Bronchial epithelial cell (primary cell): ENCODE measurements around the gene MYCT1. TPM values are rescaled to one million over a fixed set of nuclear protein-coding genes. Genes with fewer than 3 reads are reported as not detected.

Experiments used
- DNase-seq: peaks from one replicate; pipeline ENCODE4 v3.0.0-alpha.2; 2010; ENCODE audit warnings: low read depth
- FAIRE-seq: peaks from 2 replicates; lab custom pipeline; 2011; peaks lifted over from hg19 to GRCh38; lab: Jason Lieb, UNC
- H3K27me3 ChIP-seq: 2 replicates; pipeline ENCODE4 v1.5.1; 2011; ENCODE audit warnings: low read length; ENCODE audit not compliant: control insufficient read depth, insufficient read depth
- H3K36me3 ChIP-seq: 2 replicates; pipeline ENCODE4 v1.5.1; 2011; ENCODE audit warnings: low read length; ENCODE audit not compliant: control insufficient read depth, insufficient read depth
- H3K4me3 ChIP-seq: 2 replicates; pipeline ENCODE4 v1.5.1; 2011; ENCODE audit warnings: mild to moderate bottlenecking, low read depth, low read length, control low read depth
- total RNA-seq: library from RNA; depleted of rRNA; stranded (reverse); fragments of >200 nt; gene quantifications from 2 replicates; pipeline ENCODE4 v1.2.1, GENCODE V29; 2014
- TF ChIP-seq, protein P1 (sequence below): IDR thresholded peaks from 2 replicates; pipeline ENCODE4 v1.5.1; 2011; ENCODE audit warnings: mild to moderate bottlenecking, moderate library complexity, low read length, control low read depth, inconsistent platforms; ENCODE audit not compliant: insufficient read depth, severe bottlenecking

Gene MYCT1
- total RNA-seq, 1 donor from 2014 or later, result 0.53 TPM

DNA sequence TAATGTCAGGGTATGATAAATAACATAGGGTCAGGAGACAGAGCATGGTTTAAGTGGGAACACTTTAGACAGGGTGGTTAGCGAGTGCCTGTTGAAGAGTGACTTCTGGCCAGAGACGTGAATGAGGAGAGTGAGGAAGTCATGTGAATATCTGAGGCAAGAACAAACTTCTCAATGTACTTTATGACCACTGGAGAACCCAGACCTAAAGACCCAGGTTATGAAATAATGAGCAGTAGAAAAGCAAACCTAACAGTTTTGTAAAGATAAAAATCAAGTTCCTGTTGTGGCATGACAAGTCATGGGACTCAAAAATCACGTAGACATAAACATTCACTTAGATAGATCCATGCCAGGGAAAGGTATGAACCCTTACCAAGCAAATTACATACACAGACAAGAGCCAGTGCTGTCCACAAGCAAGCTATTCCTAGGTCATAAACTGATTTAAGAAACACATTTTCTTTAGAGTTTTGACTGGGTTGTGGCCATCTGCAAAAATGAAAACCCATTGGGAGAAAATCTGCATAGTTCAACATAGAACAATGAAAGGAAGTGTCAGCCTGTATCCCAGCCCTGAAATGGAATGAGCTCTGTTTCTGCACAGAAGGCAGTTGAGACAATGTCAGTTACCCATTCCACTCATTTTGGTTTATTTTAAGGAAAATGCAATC lies 2.2 kb upstream of the MYCT1 start:
- FAIRE-seq, result no peak
- DNase-seq, result peak; percentile 28
- TF ChIP-seq, protein P1, sequence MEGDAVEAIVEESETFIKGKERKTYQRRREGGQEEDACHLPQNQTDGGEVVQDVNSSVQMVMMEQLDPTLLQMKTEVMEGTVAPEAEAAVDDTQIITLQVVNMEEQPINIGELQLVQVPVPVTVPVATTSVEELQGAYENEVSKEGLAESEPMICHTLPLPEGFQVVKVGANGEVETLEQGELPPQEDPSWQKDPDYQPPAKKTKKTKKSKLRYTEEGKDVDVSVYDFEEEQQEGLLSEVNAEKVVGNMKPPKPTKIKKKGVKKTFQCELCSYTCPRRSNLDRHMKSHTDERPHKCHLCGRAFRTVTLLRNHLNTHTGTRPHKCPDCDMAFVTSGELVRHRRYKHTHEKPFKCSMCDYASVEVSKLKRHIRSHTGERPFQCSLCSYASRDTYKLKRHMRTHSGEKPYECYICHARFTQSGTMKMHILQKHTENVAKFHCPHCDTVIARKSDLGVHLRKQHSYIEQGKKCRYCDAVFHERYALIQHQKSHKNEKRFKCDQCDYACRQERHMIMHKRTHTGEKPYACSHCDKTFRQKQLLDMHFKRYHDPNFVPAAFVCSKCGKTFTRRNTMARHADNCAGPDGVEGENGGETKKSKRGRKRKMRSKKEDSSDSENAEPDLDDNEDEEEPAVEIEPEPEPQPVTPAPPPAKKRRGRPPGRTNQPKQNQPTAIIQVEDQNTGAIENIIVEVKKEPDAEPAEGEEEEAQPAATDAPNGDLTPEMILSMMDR, result no peak
- H3K4me3 ChIP-seq, result no peak overlapping the region
- no peaks in the 10 kb centered on the region for H3K27me3 ChIP-seq
- no peaks in the 10 kb centered on the region for H3K36me3 ChIP-seq

DNA sequence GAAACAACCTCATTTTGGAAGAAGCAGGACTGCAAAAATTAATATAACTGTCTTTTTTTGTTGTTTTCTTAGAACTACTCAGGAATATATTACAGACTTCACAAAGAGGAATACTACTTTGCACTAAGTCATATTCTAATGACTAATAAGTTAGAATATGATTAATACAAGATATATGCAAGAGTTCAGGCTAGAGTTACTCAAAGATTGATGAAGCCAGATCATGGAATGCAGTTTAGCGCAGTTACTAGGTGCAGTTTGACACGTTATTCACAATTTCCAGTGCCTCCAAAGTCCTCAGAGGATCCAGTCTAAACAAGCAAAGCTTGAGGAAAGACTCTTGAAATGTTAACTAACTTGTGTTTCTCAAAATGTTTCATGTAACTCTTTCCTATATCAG lies 1.2 kb upstream of the MYCT1 start:
- Histone ChIP-seq H3K27me3 (no peaks in the 10 kb centered on the region), H3K4me3 (no peak overlapping the region), H3K36me3 (no peaks in the 10 kb centered on the region)
- DNase-seq (peak; percentile 97), FAIRE-seq (no peak)
- TF ChIP-seq, protein P1, result no peak

DNA sequence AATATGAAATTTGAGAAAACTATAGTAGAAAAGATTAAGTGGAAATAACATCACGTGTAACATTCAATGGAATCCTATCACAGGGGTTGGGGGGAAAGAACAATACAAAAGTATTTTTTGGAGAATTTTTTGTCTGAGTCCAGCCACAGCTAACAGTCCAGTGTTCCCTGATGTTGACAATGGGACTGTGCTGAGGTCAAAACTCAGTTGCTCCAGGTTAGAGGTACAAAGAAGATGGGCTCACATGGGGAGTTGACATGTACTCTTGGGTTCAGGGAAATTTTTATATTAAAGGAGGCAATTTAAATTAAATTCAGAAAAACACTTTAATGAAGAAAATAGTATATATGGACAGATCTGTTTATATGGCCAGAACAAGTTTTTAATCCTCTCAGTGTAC lies 995 bp downstream of the MYCT1 start:
- FAIRE-seq, result no peak
- DNase-seq, result no peak
- H3K4me3 ChIP-seq, result no peak overlapping the region
- no peaks in the 10 kb centered on the region for H3K27me3 ChIP-seq
- TF ChIP-seq, protein P1, result no peak
- no peaks in the 10 kb centered on the region for H3K36me3 ChIP-seq

DNA sequence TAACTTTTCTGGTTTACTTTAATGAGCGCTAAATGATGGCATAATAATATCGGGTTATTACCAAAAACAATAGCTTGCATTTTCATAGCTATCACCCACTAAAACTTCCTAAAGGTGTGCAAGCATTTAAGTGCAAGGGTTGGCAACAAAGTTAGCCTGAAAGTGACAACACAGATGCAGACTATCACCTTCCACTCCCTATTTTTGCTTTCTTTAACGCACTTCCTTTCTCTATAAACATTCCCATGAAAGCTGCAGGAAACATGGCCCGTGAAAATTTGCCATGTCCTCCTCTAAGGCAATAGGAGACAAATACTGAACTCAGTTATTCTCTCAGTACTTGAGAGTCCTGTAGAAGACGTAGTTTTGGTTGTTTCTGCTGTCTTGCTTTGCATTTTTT lies 2.7 kb downstream of the MYCT1 start:
- no peaks in the 10 kb centered on the region for H3K36me3 ChIP-seq
- no peak overlapping the region for H3K4me3 ChIP-seq
- TF ChIP-seq, protein P1, result no peak
- DNase-seq (no peak), FAIRE-seq (no peak)
- no peaks in the 10 kb centered on the region for H3K27me3 ChIP-seq

DNA sequence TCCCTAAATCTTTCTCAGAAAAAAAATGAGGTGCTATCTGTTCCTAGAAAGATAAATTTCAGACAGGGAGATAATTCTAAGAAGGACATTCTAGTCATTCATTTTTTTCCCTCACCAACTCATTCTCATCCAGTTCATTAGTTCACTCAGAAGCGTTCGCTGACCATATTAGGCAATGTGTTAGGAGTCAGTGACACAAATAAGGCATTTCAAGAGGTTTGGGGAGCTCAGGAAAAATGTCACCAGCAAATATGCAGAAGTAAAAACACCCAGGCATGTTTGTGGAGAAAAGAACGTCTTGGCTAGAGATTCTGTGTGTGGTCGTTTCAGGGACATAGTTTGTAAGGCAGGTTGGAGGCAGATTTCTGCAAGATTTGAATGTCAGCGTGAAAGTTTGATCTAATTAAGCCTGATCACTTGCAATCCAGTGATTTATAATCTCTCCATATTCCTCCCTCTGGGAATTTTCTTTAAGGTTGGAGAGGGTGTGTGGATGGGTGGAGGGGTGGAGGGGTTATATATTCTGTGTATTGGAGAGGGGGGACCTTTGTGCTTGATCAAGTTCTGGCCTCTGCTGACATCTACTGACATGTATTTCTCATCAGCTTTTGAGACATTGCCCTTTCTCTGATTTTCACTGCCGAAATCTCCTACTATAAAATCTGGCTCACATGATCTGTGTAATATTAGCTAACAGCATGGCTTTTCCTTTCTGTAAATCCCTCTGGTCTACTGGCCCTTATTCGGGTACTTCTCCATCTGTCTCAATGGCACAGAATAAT lies 3.6 kb downstream of the MYCT1 start:
- TF ChIP-seq, protein P1, result no peak
- DNase-seq (no peak), FAIRE-seq (no peak)
- H3K36me3 ChIP-seq, result no peaks in the 10 kb centered on the region
- H3K27me3 ChIP-seq, result no peaks in the 10 kb centered on the region
- no peak overlapping the region for H3K4me3 ChIP-seq
